ENCODE results near the gene CEL.
"Not testable (repeated sequence)": the region's sequence is repeated elsewhere in the genome, so short reads cannot be mapped to it uniquely, and the experiment has no call there.

CEL gene

DNA sequence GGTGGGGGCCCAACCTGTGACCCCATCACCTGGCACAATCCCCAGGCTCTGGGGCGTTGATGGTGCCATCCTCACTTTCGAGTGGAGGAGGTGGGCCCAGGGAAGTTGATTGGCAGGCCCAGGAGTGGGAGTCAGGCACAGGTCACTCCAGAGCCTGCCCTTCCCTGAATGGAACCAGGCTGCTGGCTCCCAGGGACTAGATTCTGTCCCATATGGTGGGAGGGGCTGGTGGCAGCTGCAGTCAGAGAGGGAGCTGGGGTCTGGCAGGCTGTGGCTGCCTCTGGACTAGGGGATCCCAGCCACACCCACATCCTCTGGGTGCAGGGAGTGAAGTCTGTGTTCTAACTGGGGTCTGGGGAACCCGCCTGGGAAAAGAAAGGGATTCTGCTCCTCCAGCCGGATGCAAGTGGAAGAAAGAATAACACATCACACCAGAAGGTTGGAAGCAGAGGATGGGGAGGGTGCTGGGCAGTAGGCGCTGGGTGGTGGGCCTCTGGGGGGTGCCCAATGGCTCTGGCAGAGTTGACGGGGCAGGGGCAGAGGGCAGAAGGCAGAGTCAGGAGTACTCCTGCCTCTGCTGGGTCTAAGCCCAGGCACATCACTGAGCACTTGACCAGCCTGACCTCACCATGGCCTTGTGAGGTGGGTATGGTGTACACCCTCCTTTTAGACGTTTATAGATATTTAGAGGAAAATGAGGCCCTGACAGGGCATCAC, 25.8 kb downstream of the CEL start:
- DNase-seq: no peak

DNA sequence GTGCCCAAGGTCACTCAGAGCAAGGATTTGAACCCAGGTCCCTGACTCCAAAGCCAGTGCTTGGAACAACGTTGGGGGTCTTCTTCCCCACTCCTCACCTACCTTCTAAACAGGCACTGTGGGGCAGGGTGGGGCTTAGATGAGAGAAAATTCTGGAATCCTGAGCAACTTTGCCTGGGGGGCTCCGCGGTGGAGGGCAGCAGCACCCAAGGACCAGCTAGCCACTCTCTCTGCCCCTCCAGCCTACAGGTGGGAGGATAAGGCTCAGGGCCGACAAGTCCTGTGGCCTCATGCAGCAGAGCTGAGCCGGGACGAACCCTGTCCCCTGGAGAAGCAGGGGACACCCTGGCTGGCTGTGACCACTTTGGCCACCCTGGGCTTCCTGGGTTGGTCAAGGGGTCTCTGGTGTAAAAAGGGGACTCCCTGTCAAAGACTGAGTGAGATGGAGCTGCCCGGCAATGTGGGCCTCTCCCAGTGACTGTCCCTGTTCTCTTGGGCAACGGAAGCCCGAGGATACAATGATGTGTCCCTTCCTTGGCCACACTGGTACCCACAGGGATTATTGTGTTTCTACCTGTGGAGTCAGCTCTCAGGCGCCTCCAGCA, 26.5 kb downstream of the CEL start:
- DNase-seq: no peak

DNA sequence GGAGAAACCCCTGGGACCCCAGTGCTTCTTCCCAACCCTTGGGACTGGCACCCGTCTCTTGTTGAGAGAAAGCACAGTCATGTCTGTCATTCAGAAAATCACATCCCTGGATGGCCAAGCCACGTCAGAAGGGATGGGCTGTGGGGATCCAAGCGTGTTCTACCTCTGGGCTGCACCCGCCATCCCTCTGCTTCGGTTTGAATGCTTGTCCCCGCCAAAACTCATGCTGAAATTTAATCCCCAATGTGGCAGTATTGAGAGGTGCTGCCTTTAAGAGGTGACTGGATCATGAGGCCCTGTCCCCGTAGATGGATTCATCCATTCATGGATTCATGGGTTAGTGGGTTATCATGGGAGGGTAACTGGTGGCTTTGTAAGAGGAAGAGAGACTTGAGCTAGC, 27.0 kb downstream of the CEL start:
- no peak for DNase-seq

DNA sequence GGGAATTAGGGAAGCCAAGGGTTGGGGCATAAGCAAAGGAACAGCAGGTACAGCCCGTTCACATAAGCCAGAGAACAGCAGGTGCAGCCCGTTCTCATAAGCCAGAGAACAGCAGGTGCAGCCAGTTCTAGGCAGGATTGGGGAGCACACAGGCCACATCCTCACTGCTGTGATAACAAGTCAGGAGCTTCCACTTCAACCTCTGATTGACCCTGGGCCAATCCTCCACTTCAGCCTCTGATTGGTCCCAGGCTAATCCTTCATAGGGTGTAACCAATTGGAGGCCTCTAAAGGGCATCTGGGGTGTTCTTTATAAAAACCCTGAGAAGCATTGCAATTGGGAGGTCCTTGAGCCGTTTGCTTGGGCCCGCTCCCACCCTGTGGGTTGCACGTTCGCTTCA, 27.5 kb downstream of the CEL start:
- no peak for DNase-seq

DNA sequence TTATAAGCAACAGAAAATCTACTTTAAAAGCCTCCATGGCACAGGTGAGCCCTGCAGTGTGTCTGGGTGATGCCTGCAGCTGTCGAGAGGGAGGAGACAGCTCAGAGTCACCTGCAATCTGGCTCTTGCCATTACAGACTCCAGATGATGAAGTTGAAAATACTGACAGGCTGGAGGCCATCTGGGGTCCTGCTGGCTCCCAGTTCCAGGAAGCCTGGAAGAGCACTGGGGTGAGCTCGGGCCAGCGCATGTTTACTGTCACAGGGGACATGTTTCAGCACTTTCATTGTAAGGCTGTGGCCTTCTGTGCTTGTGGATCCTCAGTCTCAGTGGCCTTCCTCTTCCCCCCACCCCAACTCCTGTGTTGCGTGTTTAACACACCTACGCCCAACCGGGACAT, 28.4 kb downstream of the CEL start:
- no peak for DNase-seq

DNA sequence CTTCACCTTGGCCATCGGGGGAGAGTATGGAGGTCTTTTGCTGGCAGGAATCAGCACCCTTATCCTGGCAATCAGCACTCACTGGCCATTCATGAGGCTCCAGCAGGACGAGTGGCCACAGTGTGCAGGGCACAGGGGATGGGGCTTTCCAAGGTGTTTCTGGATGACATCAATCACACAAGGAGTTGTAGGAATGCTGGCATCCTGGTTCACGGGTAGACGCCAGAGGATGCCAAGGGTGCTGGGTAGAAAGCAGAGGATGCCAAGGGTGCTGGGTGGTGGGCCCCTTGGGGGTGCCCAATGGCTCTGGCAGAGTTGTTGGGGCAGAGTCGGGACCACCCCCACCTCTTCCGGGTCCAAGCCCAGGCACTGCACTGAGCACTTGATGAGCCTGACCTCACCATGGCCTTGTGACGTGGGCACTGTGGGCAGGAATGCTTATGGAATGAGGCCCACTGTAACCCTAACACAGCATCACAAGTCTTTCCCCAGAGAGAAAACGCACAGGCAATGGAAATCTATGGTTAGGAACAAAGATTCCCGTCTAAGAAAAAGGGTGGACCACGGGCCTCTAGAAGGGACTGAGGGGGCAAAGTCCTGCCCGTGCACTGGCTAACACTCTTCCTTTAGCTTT, 29.1 kb downstream of the CEL start:
- no peak for DNase-seq

DNA sequence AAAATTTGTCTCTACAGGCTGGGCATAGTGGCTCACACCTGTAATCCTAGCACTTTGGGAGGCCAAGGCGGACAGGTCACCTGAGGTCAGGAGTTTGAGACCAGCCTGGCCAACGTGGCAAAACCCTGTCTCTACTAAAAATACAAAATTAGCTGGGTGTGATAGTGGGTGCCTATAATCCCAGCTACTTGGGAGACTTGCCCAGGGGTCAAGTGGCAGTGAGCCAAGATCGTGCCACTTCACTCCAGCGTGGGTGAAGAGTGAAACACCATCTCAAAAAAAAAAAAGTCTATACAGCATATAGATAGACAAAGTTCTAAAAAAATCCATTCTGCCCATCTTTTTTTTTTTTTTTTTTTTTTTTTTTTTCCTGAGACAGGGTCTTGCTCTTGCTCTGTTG, 32.6 kb downstream of the CEL start:
- not testable (repeated sequence) for DNase-seq

DNA sequence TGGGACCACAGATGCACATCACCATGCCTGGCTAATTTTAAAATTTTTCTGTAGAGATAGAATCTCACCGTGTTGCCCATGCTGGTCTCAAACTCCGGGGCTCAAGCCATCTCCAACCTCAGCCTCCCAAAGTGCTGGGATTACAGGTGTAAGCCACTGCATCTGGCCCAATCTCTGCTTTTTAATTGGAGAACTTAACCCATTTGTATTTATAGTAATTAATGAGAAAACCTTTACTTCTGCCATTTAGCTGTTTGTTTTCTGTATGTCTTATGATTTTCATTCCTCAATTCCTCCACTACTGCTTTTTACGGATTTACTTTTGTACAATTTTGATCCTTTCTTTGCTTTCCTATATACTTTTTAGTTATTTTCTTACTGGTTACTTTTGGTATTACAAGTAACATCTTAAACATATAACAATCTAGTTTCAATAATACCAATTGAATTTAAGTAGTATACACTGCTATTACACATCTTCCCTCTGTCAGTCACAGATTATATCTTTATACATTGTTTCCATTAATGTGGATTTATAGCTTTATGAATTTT, 33.1 kb downstream of the CEL start:
- DNase-seq: no peak

DNA sequence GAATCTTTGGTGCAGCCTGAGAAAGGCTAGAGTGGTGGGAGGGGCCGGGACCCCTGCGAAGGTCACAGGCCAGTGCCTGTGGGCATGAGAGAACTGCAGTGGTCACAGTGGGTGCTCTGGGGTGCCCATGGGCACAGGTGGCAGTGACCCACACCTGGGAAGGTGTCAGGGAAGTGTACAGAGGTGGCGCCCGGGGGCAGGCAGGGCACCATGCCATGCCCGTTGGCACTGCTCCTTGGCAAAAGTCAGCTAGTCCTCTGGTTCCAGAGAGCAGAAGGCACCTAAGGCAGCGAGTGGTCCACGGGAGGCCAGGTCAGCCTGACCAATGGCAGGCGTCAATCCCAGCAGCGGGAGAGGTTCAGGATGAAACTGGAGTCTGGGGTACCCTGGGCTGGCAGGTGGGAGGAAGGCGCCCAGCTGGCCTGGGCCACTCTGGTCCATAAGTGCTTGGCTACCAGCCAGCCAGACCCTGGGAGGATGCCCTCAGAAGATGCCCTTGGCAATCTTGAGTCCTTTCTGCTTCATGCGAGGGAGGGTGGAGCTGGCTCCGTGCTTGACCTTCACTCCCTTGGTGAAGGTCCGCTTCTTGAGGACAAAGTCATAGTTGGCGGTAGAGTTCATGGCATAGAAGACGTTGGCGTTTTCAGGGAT, 36.4 kb downstream of the CEL start:
- no peak for DNase-seq

DNA sequence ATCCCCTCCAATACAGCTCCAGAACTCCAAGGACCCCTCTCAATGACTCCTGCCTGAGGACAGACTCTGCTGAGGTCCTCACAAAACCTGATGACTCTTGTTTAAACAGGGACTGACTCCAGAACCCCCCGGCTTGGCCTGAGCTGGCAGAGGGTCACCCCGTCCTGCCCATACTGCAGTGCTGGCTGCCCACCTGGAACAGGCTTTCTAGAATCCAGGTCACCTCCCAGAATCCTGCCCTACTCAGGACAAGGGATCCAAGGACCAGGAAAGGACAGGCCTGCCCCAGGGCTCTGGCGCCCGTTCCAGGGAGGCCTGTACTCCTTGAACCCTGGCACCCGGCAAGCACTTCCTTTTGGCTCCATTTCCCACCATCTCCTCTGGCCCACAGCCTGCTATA, 37.1 kb downstream of the CEL start:
- DNase-seq: no peak

DNA sequence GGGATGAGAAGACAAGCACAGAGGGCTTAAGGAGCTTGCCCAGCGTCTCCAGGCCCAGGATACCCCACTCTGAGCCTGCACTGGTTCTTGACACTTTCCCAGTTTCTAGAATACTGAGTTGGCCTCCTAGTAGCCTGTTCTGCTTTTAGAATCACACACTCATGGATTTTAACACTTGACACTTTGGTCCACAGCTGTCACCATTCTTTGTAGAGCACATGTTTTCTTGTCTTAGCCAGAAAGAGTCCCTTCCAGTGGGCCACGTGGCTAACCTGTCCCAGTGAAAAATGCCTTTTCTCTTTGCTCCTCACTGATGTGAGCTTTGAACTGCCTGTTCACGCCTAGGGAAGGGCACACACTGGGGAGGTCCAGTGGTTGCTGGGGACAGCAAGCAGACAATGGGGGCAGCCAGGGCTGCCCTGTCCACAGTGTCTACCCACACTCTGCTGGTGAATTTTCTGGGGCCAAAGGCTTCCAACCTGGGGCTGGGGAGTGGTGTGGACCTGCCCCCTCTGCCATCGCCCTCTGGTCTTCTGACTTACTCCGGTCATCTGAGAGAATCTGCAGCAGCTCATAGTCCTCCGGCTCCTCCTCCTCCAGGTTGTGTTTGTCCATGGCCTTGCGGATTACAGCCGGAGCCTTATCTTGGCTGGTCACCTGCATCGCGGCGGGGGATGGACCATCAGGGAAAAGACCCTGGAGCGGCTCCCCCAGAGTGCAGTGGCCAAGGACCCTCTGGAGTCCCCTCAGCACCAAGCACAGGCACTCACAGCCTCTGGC, 38.1 kb downstream of the CEL start:
- no peak for DNase-seq

DNA sequence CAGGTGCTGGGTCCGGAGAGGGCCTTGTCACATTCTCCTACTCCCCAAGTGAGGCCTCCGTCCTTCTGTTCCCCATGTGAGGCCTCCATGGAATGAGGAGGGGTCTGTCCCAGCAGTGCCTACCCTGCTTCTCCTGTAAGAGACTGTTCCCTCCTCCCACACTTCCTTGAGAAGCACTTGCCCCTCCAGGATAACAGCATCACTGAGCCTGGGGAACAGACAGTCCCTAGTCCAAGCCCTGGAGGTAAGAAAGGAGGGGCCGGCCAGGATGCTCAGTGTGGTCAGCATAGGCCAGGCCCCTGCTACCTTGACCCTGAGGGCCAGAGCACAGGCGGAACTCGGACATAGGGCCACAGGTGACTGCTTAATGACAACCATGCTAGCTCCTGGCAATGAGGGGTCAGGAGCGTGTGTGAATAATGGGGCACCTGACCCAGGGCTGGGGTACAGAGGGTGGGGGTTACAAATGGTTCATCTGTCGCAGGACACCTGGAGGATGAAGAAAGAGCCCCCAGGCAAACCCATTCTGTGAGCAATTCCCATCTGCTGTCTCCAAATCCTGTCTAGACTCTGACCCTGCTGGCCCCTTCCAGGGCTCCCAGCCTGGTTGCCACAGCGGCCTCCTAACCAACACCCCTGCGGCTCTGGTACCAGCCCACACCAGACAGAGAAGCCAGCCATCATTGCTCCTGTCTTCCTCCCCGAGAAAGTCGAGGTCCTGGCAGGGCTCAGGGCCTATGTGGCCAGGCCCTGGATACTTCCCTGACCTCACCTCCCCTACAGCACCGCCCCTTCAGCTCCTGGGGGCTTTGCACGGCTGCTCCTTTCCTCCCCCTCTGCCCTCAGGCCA, 39.0 kb downstream of the CEL start:
- no peak for DNase-seq

DNA sequence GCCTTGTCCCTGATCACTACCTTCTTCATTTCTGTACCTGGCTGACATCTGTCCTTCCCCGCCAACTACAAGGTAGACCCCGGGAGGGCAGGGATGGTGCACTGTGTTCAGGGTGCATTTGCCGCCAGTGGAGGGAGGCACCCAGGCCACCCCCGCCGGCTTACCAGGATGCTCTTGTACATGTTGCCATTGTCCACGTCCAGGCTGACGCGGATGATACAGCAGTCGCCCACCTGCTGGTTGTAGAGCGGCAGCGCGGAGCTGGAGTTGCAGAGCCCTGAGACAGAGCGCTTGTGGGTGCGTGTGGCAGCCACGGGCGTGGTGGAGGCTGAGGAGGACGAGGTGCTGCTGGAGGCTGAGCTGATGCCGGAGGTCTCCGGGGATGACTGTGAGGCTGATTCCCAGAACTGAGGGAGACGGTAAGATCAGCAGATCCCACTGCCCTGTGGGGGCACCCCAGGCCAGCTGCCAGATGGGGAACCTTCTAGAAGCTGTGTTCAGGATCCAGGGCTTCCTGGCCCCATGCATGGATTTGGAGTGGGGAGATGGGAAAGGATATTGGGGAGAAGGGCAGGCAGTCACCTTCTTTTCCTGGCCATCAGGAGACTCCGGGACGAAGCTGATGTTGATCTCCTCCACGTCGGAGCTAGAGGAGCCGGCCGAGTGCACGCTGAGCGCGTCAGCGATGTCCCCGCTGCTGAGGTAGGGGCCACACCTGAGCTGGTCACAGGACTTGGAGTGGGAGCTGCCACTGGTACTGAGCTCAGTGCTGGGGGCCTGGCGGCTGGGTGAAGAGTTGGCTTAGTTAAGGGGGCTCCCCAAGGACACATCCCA, 39.8 kb downstream of the CEL start:
- no peak for DNase-seq

DNA sequence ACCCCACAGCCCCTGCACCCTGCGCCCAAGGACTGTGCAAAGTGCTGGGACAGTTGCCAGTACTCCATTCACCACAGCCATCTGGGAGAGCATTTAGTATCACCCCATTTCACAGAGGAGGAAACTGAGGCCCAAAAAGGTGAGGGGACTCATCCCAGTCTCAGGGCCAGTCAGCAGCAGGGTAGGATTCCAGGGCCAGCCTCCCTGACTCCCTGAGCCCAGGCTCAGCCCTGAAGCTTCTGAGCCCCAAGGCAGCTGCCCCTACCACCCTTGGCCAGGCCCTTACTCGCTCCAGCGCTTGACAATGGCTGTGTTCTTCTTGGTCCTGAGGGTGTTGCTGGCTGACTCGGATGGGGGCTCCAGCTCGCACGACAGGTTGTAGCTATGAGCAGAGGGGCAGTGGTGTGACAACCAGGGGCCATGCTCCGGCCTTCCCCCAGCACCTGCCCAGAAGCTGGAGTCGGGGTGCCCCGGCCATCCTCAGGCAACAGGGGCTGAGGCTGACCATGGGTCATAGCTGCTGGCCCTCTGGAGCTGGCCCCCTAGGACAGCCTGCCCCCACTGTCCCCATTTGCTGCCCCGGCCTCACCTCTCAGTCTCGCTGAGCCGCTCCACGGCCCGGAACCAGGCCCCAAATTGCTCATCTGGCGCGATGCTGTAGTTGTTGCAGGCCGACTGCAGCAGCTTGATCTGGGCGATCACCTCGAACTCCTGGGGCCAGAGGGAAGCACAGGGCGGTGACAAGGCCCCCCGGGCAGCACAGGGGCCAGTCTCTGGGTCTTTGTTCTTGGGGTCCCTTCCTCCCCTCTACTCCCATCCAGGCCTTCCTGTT, 40.6 kb downstream of the CEL start:
- no peak for DNase-seq

DNA sequence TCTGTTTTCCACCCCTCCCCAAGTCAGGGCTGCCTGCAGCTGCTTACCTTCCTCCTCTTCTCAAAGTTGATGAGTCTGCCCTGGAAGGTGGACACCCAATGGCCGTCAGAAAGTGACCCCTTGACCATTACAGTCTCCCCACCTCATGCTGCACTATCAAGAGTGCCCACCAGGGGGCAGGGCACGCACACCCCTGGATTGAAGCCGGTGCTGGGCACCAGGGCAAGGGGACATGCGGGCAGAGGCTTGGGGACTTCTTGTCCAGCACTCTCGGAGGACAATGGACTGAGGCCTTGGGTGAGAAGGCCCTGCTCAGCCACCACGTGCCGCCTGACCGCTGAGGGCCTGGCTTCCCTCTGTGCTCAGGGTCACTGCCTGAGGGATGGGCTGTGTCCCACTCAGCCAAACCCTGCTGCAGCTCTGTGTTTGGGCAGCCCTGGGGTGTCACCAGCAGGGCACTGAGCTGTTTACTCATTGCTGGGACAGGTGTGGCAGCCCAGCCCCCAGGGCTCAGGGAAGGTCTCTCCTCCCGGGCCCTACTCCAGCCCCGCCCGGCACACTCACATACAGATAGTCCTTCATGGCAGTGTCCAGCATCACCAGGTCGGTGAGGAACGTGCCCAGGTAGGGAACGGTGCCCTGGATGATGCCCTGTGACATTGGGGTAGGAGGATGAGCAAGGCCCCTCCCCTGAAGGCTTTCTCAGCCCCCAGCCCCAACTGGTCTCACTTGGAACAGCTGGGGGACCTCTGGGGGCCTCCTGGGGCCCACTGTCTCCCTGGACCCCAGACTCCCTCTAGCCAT, 41.6 kb downstream of the CEL start:
- DNase-seq: peak; percentile 81

DNA sequence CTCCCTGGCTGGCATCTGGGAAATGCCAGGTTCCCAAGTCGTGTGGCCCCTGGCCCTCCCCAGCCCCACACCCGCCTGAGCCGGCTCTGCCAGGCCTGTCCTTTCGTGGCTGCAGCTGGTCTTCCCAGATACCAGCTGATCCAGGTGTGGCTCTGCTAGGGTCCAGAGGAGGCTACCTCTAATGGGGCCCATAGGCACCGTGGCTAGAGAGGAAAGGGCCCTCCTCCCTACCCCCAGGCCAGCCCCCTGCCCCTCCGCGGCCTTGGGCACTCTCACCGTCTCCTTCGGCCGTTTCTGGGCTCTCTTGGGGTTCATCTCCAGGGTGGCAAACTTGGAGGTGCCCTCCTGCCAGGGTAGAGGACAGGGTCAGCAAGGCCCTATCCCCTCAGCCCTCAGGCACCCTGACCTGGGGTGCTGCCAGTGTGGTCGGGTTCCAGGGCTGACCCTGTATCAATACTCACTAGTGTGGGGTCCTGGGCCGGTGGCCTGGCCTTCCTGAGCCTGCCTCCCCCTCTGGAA, 42.3 kb downstream of the CEL start:
- no peak for DNase-seq

DNA sequence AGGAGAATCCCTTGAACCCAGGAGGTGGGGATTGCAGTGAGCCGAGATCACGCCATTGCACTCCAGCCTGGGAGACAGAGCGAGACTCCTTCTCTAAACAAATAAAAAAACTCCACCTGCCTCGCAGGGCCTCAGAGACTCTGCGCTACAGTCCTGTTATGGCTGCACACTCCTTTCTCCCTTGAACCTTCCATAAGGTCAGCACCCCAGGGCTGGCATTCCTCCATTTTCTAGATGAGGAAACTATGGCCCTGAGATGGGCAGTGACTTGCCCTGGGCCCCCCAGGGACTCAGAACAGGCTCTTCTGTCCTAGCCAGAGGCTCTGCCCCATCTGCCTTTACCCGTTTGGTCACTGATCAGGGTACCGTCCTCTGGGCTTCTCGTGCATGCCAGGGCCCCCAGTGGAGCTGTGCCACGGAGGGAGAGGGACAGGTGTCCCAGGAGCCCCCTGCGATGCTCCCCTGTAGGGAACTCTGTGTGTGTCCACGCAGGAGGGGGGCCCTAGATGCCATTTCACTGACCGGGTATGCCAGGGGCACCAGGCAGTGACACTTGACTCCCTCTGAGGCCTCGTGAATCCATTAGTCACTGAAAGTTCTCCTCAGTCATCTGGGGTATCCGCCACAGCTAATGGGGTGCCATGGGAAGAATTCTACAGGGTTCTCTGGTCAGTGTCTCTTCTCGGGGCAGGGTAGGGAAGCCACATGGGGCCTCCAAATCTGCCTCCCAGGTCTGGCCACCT, 43.1 kb downstream of the CEL start:
- DNase-seq: no peak

DNA sequence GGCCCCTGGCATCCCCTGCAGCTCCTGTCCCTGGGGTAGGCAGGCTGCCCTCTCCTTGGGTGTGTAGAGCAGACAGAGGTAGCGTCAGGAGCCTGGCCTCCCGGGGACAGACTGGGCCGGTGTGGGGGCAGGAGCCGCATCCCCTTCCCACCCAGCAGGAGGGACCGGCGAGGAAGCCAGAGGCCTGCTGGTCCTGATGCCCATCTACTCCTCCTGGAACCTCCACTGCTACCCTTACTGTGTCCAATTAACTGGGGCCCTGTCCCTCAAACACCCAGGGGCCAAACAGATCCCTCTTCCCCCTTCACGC, 43.6 kb downstream of the CEL start:
- DNase-seq: no peak

All from midbrain (tissue), 1 donor.